Activated naive CD4-positive, alpha-beta T cell (primary cell): ENCODE data around the gene RIMBP2.

Source experiments
- DNase-seq, 4 experiments: peaks; one replicate each; lab custom pipeline; 2025; lab: John Stamatoyannopoulos, UW

The RIMBP2 gene

DNA sequence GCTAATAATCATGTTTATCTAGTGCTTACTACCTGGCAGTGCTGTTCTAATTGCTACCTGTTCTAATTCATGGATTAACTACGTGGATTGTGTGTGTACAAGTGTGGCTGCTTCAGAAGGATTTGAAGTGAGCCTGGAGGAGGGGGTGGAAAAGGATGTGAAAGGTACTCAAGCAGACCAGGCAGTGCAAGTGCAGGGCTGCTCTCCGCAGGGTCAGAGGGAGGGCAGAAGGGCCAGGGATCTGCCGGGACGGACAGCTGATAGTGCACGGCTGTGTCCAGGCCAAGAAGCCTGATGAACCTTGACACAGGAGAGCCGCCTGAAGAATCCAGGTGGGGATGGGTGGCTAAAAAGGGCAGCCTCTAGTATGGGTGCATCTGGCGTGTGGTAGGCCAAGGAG, 349.9 kb downstream of the RIMBP2 start:
- no peak for DNase-seq

DNA sequence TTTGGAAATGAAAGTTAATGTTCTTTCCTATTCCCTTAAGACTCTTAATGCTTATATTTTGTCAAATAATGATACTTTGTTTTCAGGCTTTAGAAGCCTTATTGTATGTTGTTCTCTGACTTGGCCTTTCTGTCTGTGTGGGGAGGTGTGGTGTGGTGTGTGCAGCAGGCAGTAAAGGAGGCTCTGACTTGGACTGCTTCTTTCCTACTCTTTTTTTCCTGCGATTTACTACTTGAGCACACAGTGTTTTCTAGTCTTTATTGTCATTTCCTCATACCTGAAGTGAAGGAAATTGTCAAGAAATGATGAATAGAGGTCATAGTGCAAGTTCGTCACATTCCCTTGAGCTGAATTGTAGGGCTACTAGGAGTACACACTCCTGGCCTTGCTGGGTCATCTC, 351.5 kb downstream of the RIMBP2 start:
- DNase-seq = no peak

DNA sequence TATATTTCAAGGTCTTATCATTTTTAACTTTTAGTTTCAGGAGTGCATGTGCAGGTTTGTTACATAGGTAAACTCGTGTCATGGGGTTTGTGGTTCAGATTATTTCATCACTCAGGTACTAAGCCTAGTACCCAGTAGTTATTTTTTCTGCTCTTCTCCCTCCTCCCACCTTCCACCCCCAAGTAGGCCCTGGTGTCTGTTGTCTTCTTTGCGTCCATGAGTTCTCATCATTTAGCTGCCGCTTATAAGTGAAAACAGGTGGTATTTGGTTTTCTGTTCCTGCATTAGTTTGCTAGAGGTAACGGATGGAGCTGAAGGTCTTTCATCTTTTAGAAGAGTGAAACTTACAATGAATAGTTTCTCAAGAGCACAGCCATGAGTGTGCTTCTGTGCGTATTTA, 354.0 kb downstream of the RIMBP2 start:
- DNase-seq = no peak

DNA sequence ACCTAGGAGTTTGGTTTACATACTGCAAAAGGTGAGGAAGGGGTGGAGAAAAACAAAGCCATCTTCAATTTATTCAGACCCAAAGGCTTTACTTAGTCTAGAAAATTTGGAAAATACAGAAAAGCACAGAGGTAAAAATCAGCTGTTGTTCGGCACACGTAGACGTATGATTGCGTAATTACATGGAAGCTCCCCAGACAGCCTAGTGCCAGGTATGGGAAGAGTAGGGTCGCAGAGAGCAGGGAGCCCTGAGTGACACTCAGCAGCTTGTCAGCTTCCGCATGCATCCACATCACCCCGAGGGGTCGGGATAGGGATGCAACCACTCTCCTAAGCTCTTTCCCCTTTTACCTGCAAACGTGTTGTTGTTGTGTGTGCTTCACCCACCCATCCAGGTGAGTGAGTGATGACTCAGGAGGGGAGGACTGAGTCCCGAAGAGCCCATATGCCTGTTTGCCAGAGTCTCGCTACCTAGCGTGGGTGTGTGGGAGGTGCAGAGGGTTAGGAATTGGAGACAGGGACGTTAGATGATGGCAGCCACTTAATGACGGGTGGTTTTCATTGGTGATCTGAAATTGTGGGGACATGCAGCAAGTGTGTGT, 358.3 kb downstream of the RIMBP2 start:
- DNase-seq = no peak

DNA sequence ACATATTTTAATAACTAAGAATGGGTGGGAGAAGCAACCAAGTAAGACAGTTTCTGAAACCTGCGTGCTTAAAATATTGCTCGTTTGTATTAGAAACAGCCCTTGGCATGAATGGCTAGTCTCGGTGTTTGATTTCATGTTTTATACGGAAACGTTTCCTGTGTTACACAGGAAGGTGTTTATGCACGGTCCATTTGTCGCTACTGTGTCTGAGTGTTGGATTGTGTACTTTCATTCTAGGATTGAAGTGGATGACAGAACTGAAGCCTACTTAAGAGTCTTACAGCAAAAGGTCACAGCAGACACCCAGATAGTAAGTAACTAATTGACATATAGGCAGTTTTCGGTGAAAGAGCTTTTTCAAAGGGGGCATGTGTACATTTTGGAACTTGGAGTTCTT, 358.9 kb downstream of the RIMBP2 start:
- no peak for DNase-seq

DNA sequence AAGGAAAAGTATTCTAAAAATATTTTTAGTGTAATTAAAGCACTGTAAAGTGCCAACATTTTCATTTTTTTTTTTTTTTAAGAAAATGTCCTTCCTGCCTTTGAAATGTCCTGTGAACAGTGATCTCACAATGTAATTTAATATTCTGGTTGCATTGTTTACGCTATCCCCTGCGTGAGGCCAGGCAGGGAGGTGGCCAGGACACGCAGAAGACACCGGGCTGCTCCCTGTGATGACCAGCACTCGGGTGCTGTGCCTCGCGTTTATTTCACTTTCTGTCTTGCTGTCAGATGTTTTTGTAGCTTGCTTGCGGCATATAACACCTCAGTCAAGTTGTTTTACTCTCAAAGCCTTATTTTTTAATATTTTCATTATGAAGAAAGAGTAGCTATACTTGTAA, 359.9 kb downstream of the RIMBP2 start:
- no peak for DNase-seq

DNA sequence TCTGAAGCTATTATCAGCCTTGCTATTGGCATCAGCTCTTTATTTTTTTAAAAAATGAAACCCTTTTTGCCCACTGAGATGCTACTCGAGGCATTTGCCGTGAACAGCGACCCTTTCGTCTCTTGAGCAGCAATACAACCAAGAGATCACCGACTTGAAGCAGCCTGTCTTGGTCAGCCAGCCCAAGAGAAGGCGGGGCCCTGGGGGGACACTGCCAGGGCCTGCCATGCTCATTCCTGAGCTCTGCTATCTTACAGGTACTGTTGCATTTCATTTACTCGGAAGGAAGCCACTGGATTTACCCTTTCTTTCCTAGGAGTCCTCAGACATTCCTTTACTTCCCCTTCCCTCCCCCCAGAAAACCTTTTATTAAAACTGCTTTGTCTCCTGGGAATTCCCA, 361.7 kb downstream of the RIMBP2 start:
- DNase-seq = no peak

DNA sequence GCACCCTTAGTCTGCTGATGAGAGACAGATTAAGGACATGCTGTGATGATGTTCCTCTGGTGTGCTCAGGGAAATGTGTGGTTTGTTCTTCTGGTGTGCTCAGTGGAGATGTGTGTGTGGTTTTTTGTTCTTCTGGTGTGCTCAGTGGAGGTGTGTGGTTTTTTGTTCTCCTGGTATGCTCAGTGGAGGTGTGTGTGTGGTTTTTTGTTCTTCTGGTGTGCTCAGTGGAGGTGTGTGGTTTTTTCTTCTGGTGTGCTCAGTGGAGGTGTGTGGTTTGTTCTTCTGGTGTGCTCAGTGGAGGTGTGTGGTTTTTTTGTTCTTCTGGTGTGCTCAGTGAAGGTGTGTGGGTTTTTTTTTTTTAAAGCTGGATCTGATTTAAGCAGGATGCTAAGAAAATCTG, 363.0 kb downstream of the RIMBP2 start:
- no peak for DNase-seq

DNA sequence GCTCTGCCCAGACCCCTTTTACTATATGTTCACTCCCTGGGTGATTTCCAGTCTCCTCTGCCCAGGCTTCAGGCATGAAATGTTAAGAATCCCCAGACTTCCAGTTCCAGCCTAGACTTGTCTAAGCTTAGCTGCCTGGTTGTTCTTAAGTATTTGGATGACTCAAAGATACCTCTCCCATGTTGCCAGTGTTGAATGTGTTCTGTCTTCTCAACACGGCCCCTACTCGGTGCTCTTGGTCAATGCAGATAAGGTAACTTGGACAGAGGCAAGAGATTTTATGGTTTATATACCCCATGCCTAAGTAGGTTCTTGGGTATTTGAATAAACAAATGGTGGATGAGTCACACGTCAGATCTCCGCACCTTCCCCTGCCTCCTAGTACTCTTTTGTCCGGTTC, 364.8 kb downstream of the RIMBP2 start:
- no peak for DNase-seq

DNA sequence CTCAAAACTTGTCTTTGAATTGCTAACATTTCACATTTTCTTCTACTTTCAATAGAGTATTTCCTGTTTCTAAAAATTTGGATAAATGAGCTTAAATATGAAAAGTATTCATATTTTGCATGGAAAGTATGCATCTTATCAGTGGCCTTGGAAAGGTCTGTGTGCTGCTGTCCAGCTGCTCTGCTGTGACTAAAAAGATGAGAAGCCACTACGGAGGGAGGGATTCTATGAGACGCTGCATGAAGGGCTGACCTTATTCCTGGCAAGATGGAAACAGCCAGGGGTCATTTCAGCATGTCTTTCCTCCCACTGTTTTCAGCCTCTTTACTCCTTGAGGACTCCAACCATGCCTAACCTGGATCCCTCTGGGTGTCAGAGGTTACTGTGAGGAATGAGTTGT, 365.4 kb downstream of the RIMBP2 start:
- no peak for DNase-seq

DNA sequence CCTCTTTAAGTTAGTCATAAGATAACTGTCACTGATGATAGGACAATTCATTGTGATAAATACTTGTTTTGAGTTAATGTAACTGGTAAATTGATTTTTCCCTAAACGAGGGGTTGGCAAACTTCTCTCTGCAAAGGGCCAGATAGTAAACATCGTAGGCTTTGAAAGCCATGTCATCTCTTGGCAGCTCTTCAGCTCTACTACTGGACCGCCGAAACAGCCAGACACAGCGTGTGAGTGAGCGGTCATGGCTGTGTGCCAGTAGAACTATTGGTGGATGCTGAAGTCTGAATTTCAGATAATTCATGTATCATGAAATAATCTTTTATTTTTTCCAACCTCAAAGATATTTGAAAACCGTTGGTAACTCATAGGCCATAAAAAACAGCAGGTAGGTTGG, 368.5 kb downstream of the RIMBP2 start:
- DNase-seq = no peak
